NCI-H82 (cell line): ENCODE data around the gene AMDHD2.
A peak's percentile ranks its signal among the peaks of the same experiment; 100 is the strongest.

Experiments used
- DNase-seq: peaks from one replicate; lab custom pipeline; 2025; lab: John Stamatoyannopoulos, UW

Gene AMDHD2

GRCh38 chr16:2499454-2499853 lies 20.7 kb upstream of the AMDHD2 start:
- DNase-seq: no peak

- DNase-seq: no peak
Observed at GRCh38 chr16:2499890-2500429, 20.2 kb upstream of the AMDHD2 start.

GRCh38 chr16:2500430-2500917 lies 19.7 kb upstream of the AMDHD2 start:
- no peak for DNase-seq

- DNase-seq: peak; percentile 94
Observed at GRCh38 chr16:2500918-2501750, 19.0 kb upstream of the AMDHD2 start.

GRCh38 chr16:2501946-2502895 lies 17.9 kb upstream of the AMDHD2 start:
- no peak for DNase-seq

GRCh38 chr16:2505695-2506094 lies 14.5 kb upstream of the AMDHD2 start:
- no peak for DNase-seq

GRCh38 chr16:2507052-2507659 lies 13.0 kb upstream of the AMDHD2 start:
- no peak for DNase-seq

- no peak for DNase-seq
Observed at GRCh38 chr16:2507665-2508064, 12.5 kb upstream of the AMDHD2 start.

- DNase-seq: no peak
Observed at GRCh38 chr16:2508722-2509400, 11.3 kb upstream of the AMDHD2 start.

- DNase-seq: peak; percentile 50
Observed at GRCh38 chr16:2511128-2511800, 8.9 kb upstream of the AMDHD2 start.

- no peak for DNase-seq
Observed at GRCh38 chr16:2511996-2512734, 8.0 kb upstream of the AMDHD2 start.

- DNase-seq: peak; percentile 55
Observed at GRCh38 chr16:2512735-2513404, 7.3 kb upstream of the AMDHD2 start.

- DNase-seq: peak; percentile 96
Observed at GRCh38 chr16:2513405-2514332, 6.5 kb upstream of the AMDHD2 start, which contains the start of gene ATP6V0C. ATP6V0C (plus strand) TSS chr16:2513952; CDS start chr16:2514104, 152 bp downstream.

- no peak for DNase-seq
Observed at GRCh38 chr16:2514333-2515179, 5.6 kb upstream of the AMDHD2 start.

GRCh38 chr16:2515180-2515851 lies 4.9 kb upstream of the AMDHD2 start:
- DNase-seq: no peak

GRCh38 chr16:2516391-2517240 lies 3.6 kb upstream of the AMDHD2 start:
- no peak for DNase-seq
